Frontal cortex (tissue), 4 donors: Measurements from ENCODE around the gene DAPK3. TPM values are rescaled to one million over a fixed set of nuclear protein-coding genes. Genes with fewer than 3 reads are reported as not detected.
"Not testable (repeated sequence)": the region's sequence is repeated elsewhere in the genome, so short reads cannot be mapped to it uniquely, and the experiment has no call there.

Experiments used
- DNase-seq, 2 donors: peaks; one replicate each; pipeline ENCODE4 v3.0.0; 2012; ENCODE audit warnings: low spot score in 2 of 2
- FAIRE-seq: peaks from 2 replicates; lab custom pipeline; 2012; peaks lifted over from hg19 to GRCh38; lab: Jason Lieb, UNC
- total RNA-seq: library from RNA; depleted of rRNA; stranded (reverse); fragments of >200 nt; gene quantifications from one replicate; pipeline ENCODE4 v1.2.3, GENCODE V29; 2014
- donor health status: control.
- donor health status: control.
- donor health status: control.

Gene DAPK3
- 53.4 TPM for total RNA-seq

DNA sequence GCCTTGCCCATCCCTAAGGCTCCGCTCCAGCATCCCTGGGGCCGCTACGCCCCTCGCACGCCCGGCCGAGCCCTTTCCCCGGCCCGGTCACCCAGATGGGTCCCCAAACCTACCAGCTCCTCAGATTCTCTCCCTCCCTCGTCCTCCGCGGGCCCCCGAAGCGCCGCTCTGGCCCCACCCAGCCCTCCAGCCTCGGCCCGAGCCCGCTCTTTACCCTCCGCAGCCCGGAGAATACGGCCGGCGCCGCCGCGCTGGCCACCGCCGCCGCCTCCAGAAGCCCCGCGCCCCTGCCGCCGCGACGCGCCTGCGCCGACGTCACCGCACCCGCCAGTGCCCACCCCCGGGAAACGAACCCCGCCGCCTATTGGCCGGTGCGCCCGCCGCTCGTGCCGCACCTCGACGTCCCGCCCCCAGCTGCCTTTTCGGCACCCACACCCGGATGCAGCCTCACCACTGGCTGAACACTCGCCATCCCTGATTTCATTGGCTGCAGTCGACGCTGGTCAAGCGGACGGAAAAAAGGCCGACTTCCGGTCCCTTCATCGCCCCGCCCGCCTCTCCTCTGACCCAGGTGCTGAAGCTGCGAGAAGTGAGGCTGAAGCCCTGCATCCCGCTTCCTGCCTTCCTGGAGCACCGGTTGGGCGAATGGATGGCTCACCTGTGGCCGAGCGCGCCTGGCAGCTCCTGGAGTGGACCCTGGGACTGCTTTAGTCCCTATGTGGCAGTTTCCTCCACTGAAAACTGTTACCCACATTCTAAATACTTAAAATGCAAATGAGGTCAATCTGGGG lies at the start of gene DAPK3:
Gene DAPK3 (minus strand): TSS at position 292 of the 791 bp plus-strand sequence. CDS start 1,364 bp downstream, outside the sequence.
- no peak for FAIRE-seq
- peak; percentile 96 to 97 for DNase-seq

DNA sequence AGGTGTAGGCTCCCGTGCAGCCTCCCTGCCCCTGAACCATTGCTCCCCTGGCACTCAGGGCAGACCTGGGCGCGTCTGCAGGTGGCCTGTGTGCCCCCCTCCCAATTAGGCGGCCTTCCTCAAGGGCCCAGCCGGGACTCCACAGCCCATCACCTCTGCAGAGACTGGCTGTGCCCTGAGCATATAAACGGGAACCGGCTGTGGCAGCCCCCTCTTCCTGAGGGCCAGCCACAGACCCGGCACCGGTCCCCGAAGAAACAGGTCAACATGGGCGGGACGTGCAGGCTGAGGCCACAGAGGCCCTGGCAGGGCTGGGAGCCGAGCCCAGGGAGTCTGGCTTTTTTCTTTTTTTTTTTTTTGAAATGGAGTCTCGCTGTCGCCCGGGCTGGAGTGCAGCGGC lies 48.7 kb upstream of the DAPK3 start:
- FAIRE-seq: no peak
- no peak for DNase-seq

DNA sequence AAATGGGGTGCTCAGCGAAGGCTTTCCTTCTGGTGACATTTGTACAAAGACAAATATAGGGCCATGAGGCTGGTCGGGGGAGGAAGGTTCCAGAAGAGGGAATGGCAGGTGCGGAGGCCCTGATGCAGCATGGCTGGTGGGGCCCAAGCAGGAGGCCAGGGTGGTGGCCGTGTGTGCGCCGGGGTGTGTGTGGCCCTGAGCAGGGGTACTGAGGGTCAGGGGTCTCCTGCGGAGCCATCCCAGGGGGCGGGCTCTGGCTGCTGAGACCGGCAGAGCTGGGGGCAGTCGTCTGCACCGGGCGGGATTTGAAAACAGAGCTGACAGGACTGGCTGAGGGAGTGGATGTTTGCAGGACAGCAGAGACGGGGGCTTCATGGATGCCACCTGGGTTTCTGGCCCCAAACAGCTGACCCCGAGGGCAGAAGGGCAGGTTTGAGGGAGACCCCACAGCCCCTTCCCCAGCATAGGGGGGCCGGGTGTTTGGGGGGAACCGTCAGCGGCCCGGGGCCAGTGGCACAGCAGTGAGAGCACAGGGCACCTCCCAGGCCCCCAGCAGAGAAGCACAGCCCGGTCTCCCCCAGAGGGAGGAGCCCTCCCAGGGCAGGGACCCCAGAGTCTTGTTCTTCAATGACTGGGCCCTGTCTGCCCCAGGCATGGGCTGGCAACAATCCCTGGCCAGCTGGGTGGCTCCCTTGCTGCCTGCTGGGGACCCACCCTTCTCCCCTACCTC lies 48.0 kb upstream of the DAPK3 start:
- no peak for DNase-seq
- FAIRE-seq: no peak

DNA sequence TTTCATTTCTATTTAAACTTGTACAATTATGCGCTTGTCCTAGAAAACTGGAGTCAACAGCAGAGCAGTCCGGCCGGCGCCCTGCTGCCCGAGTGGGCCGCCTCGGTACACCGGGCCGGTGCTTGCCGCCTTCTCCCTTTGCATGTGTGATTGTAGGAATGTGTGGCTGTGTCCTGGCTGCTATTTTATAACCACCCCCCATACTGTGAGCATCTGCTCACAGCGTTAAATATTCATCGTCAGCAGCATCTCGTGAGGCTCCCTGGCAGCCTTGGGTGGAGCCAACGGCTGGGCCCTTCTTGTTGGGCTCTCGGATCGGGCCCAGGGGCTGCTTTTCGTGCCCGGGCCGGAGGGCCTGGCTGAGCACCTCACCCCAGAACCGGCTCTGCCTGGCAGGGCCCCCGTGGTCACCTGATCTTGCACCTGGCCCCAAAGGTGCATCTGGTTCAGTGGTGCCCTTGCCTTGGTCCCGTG lies 47.3 kb upstream of the DAPK3 start:
- FAIRE-seq: no peak
- no peak for DNase-seq

DNA sequence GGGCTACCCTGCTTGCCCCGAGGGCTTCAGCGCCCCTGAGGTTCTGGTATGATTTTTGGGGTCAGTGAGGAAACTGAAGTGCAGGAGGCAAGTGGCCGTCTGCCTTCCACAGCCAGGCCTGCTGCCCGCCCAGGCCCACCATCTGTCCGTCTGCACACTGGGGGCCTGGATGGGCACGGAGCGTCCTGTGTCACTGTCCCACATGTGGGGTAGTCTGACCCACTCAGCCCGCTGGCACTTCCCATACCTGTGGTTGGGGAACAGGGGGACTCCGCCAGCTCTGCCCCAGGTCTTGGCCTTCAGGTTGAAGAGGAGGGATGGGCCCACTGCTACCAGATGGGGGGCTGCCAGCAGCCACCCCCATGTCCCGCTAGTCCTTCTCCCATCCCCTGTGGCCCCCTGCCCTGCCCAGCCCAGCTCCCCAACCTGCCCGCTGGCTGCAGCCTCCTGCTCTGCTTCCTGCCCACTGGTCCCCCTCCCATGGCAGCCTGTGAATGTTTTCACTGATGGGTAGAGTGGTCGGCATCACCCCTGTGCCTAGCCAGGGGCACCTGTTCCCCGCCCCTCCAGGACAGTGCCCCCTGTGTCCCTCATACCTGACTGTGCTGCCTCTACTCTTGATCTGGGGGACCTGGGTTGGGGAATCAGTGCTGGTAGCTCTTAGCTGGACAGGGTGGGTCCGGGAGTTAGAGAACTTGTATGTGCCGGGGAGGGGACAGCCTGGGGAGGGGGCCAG lies 46.2 kb upstream of the DAPK3 start:
- FAIRE-seq (no peak), DNase-seq (no peak)

DNA sequence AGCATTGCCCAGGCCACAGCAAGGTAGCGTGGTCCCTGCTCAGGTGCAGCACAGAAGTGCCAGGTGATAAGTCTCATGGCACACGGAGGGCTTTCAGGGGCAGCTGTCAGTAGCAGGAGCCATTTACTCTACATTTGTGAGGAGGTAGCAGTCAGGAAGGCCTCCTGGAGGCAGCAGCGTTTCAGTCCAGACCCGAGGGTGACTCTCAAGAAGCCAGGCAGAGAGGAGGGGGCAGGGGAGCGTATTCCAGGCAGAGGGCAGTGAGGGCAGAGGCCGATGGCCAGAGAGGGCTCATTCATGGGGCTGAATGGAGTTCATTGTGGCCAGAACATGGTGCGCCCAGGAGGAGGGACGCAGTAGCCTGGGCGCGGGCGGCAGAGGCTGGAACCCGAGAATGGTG lies 45.6 kb upstream of the DAPK3 start:
- DNase-seq (peak in 1 of 2 donors; percentile 78), FAIRE-seq (no peak)

DNA sequence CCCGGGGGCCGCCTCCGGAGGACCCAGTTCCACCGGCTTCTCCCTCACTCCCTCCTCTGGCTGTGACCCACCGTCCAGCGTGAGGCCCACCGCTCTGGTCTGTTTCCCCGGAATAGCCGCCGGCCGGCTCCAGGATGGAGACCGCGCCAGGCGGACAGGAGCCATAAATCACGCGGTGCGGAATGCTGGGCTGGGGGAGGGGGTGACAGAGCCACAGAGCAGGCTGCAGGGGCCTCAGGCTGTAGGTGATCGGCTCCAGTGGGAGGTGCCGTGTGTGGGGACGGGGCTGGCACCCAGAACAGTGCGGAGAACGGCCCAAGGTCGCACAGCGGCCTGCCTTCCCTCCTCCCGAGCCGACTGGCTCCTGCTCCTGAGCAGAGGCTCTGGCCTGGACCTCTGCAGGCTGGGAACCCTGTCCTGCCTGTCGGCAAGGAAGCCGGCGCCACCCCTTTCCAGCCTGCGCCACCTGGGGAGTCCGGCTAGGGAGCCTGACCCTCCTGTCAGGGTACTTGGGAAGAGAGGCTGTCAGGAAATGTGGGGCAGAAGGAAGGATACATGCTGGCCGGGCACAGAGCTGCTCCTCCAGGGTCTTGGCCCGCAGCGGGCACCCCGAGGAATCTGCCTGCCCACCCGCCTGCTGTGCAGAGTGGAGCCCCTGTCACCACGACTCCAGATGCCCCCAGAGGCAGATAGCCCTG lies 45.0 kb upstream of the DAPK3 start:
- DNase-seq (peak in 1 of 2 donors; percentile 11), FAIRE-seq (no peak)

DNA sequence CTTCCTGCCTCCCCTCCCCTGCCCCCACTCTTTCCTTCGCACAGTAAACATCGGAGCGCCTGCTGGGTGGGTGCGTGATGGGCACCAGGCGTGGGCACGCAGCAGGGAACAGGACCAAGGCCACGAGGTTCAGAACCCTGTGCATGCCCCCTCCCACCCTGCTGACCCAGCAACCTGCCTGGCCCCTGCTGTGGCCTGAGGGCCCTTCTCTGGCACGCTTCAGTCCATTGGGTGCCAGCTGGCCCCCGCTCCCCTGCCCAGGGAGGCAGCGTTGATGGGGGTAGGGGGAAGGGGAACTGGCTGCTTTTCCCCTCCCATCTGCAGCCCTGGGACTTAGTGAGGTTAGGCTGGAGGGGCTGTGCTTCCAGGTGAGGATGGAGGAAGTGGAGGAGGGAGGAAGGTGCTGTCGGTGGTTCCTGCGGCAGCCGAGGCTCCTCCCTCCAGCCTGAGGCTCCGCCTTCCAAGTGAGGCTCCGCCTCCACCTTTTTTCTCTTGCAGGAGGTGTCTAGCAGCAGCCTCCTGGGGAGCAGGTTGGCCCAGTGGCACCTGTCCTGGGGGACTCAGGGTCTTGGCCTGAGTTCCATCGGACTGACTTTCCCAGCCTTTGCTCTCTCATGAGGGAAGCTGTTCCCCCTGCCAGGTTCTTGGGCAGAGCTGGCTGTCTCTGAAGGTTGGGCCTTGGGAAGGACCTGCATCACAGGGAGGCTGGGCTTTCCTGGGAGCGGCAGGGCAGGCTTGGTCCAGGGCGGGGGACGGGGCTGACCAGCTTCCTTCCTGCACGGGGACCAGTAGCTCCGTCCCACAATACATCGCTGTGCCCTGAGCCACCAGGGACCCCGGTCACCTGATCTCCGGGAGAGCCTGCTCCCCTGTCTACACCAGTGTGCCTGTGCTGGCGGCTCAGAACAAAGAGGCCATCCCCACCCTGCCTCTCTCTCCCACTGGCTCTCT lies 43.9 kb upstream of the DAPK3 start:
- FAIRE-seq (no peak), DNase-seq (peak in 1 of 2 donors; percentile 44)

DNA sequence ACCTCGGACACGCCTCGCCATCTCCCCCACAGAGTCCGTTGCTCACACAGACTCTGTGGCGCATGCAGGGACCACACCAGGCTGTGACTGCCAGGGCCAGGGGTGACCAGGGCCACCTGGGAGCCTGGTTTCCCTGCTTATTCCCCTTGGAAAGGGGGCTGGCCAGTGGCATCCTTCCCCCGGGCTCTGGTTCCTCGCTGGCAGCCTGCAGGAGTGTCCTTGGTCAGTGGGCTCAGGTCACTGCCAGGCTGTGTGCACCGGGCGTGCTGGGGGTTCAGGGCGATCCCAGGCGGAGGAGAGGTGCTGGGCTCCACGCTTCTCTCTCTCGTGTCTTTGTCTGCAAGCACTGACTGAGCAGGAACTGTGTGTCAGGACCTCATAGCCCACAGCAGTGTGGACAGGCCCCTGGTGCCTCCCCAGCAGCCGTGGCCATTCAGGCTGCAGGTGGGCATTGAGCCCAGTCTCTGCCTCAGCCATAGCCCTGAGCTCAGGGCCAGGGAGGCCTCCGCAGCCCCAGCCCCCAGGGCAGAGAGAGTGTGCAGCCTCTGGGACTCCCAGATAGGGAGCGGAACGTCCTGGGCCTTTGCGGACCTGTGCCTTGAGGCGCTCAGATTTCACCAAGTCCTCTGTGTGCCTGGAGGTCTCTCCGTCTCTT lies 43.1 kb upstream of the DAPK3 start:
- peak in 1 of 2 donors; percentile 30 for DNase-seq
- no peak for FAIRE-seq

DNA sequence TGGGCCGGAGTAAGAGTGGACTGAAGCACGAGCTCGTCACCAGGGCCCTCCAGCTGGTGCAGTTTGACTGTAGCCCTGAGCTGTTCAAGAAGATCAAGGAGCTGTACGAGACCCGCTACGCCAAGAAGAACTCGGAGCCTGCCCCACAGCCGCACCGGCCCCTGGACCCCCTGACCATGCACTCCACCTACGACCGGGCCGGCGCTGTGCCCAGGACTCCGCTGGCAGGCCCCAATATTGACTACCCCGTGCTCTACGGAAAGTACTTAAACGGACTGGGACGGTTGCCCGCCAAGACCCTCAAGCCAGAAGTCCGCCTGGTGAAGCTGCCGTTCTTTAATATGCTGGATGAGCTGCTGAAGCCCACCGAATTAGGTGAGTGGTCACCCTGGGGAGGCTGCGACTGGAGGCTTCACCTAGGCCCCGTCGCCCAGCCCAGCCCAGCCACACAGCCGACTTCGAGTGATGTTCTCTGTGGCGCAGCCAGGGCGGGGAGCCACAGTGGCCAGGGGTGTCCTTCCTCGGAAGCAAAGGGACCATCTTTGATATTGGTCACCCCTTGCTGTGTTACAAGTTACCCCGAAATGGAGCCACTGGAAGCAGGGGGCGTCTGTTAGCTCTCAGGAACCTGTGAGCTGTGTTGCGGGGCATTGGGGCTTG lies 42.2 kb upstream of the DAPK3 start:
- peak in 1 of 2 donors; percentile 0 for DNase-seq
- no peak for FAIRE-seq

DNA sequence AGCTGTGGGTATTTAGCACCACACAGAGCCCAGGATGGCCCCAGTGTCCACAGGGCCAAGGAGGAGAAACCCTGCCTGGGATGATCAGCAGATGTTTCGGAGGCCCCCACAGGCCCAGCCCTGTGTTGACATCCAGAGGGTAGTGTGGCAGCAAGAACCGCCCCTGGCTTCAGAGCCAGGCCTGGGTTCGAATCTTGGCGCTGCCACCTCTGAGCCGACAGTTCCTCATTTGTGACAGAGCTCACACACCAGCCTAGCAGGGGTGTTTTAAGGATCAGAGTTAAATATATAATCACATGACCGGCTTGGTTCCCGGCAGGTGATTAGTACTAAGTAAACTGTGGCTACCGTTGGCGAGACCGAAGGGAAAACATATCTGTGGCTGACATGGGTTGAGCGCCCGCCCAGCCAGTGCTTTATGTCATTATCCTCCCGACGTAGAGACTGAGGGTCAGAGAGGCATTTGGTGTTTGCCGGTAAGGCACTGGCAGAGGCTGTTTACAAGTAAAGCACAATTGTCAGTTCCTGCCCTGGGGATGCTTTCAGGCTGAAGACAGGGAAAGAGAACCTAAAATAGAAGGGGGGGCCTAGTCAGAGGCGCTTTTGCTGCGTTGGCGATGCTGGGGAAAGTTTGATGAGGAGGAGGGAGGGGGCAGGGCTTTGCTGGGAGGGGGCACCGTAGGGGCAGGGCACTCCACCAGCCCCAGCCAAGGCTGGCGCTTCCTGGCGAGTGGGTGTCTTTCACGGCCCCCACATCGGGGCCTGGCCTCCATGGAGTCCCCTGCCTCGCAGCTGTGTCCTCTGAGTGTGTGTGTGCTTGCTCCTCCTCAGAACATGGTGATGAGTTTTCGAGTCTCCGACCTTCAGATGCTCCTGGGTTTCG lies 41.4 kb upstream of the DAPK3 start:
- peak; percentile 12 to 17 for DNase-seq
- FAIRE-seq: no peak

DNA sequence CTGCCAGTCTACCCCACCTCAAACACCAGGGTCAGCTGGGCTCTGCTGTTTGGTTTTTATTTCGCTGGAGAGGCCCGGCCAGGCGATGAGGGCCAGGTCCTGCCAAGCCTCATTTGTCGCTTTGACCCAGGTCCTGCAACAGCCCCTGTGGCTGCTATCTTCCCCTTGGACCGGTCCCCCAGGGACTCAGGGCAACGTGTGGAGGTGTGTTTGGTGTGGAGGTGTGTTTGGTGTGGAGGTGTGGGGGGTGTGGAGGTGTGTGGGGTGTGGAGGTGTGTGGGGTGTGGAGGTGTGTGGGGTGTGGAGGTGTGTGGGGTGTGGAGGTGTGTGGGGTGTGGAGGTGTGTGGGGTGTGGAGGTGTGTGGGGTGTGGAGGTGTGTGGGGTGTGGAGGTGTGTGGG lies 40.5 kb upstream of the DAPK3 start:
- DNase-seq, FAIRE-seq: not testable (repeated sequence)

DNA sequence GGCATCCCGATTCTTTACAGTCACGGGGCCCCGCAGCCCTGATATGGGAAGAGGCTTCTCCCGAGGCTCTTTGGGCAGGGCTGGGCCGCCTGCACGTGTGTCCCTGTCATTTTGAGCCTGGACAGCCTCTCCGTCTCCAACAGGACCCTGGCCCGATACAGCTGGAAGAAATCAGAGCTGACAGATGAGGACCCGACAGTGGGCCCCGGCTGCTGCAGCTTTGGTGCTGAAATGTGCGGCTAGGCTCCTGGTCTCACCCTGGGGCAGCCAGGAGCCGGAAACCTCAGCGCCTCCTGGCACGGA lies 39.9 kb upstream of the DAPK3 start:
- DNase-seq (peak; percentile 1 to 7), FAIRE-seq (no peak)

DNA sequence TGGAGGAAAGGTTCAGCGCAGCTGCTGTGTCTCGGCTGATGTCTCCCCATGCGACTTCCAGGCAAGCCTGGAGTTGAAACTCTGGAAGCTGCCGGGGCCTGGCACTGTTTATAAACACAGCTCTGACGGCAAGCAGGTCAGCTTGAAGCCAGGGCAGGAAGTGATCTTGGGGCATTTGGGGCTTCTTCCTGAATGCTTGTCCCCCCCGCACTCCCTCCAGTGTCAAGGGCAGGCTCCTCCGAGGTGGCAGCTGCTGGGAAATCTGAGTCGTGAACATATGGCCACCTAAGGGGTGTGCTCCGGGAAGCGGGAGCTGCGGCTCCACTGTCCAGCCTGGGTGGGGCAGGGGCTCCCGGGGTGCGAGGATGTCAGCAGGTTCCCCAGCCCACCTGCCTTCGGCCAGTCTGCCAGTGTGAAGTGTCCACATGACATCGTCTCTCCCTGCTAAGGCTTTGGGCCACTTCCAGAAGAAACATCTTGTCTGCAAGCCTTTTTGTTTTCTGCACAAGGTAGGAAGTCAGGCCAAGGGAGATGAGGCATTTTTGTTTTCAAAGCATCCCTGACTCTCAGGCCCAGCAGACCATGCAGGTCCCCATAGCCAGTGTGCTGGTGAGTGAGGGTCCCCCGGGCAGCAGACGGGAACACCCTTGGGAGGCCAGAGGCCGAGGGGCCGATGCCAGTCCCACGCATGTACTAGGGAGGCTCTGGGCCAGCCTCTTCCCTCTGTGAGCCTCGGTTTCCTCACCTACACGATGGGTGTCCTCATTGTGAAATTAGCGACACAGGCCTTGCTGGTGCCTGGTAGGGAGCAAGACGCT lies 39.3 kb upstream of the DAPK3 start:
- peak; percentile 24 to 26 for DNase-seq
- no peak for FAIRE-seq

DNA sequence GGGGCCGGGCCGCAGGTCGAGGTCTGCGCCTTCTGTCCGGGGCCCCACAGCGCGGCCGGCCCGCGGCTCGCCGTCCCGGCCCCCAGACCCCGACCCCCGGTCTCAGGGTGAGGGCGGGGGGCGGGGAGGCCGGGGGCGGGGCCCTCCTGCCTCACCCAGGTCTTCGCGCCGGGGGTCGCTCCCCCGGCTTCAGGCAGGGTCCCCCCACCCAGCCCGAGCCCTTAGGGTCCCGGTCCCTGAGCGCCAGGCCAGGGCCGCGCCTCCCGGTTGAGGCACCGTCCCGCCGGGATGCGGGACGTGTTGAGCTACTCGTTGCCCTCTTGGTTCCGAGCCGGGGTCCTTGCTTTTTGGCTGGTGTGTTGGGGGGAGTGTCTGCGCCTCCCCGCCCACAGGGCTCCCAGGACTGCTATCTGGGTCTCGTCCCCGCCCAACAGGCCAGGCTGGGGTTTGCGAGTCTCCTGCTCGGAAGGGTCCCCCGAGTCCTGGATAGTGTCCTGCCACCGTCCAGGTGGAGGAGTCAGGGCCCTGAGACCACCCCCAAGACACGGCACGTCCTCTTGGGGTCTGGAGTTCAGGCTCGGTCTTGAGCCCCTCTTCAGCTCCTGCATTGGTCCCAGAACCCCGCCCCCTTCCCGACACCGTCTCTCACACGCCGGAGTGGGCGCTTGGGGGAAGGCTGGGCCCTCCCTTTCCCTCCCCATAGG lies 37.1 kb upstream of the DAPK3 start:
- peak; percentile 34 to 37 for DNase-seq

More for the DNA sequence above, 37.1 kb upstream of the DAPK3 start:
- FAIRE-seq: no peak
